SK-N-SH (cell line): ENCODE data around the gene PRPSAP2. TPM values are rescaled to one million over a fixed set of nuclear protein-coding genes. Genes with fewer than 3 reads are reported as not detected.

ENCODE experiments used
- CTCF ChIA-PET: fragments of 300-600, 350-600 bp; formaldehyde crosslinking; extraction: SDS; loops from one replicate; lab custom pipeline; 2021; lab: Yijun Ruan, JAX
- POLR2A ChIA-PET: fragments of 350-600 bp; sonication (Branson Sonifier 250); formaldehyde crosslinking; extraction: SDS; loops from one replicate; lab custom pipeline; 2020; ENCODE audit warnings: antibody characterized with exemption, inconsistent platforms; lab: Yijun Ruan, JAX
- DNase-seq: peaks from one replicate; pipeline ENCODE4 v3.0.0; 2012
- H2AFZ ChIP-seq: fragments of 200-600 bp; sonication (generic); 2 replicates; pipeline ENCODE4 v1.8.1; 2016; ENCODE audit warnings: antibody characterized with exemption, mild to moderate bottlenecking, low read depth
- H3F3A ChIP-seq: fragments of 200-600 bp; sonication (generic); replicated peaks from 2 replicates; pipeline ENCODE3; 2016; ENCODE audit warnings: antibody characterized with exemption, mild to moderate bottlenecking; ENCODE audit not compliant: insufficient read depth
- H3K27ac ChIP-seq, 2 experiments: fragments of 200-500 bp in 1 of 2; fragments of 200-600 bp in 1 of 2; sonication (Bioruptor generic) in 1 of 2; sonication (generic), shearing (Covaris generic) in 1 of 2; 2 replicates each; pipeline versions ENCODE4 v1.5.1 to v1.6.1; 2014 to 2016; ENCODE audit warnings: low read depth in 2 of 2, inconsistent platforms in 1 of 2, low read length in 1 of 2, mild to moderate bottlenecking in 1 of 2, mixed read lengths in 1 of 2
- H3K27me3 ChIP-seq: fragments of 200-600 bp; sonication (generic), shearing (Covaris generic); 2 replicates; pipeline ENCODE4 v1.6.1; 2016; ENCODE audit warnings: mixed run types; ENCODE audit not compliant: insufficient read depth
- H3K36me3 ChIP-seq, 2 experiments: fragments of 200-500 bp in 1 of 2; fragments of 200-600 bp in 1 of 2; sonication (Bioruptor generic) in 1 of 2; sonication (generic) in 1 of 2; replicated peaks in 1 of 2; 2 replicates each; pipeline versions ENCODE3 to v1.5.1; 2014 to 2016; ENCODE audit warnings: low read length in 1 of 2, mild to moderate bottlenecking in 1 of 2; ENCODE audit not compliant: insufficient read depth in 2 of 2, control insufficient read depth in 1 of 2
- H3K4me1 ChIP-seq, 2 experiments: fragments of 200-500 bp in 1 of 2; fragments of 200-600 bp in 1 of 2; sonication (Bioruptor generic) in 1 of 2; sonication (generic), shearing (Covaris generic) in 1 of 2; 2 replicates each; pipeline versions ENCODE4 v1.5.1 to v1.6.1; 2014 to 2016; ENCODE audit warnings: low read depth in 1 of 2, low read length in 1 of 2, mixed run types in 1 of 2; ENCODE audit not compliant: insufficient read depth in 2 of 2, control insufficient read depth in 1 of 2
- H3K4me2 ChIP-seq: fragments of 200-600 bp; sonication (generic), shearing (Covaris generic); 2 replicates; pipeline ENCODE4 v1.6.1; 2017; ENCODE audit warnings: mixed run types
- H3K4me3 ChIP-seq, 2 experiments: fragments of 200-500 bp in 1 of 2; fragments of 200-600 bp in 1 of 2; sonication (Bioruptor generic) in 1 of 2; sonication (generic), shearing (Covaris generic) in 1 of 2; 2 replicates each; pipeline versions ENCODE4 v1.5.1 to v1.8.1; 2014 to 2016; ENCODE audit warnings: low read depth in 2 of 2, inconsistent platforms in 1 of 2, low read length in 1 of 2, mild to moderate bottlenecking in 1 of 2, mixed read lengths in 1 of 2, moderate library complexity in 1 of 2
- H3K79me2 ChIP-seq: fragments of 200-600 bp; sonication (generic); 2 replicates; pipeline ENCODE4 v1.8.1; 2017; ENCODE audit warnings: mild to moderate bottlenecking; ENCODE audit not compliant: insufficient read depth
- H3K9ac ChIP-seq: fragments of 200-600 bp; sonication (generic); 2 replicates; pipeline ENCODE4 v1.6.1; 2017; ENCODE audit warnings: mixed run types
- H3K9me2 ChIP-seq: fragments of 200-600 bp; sonication (generic); 2 replicates; pipeline ENCODE4 v1.6.1; 2017; ENCODE audit warnings: mixed run types
- H3K9me3 ChIP-seq: fragments of 200-600 bp; sonication (generic); 2 replicates; pipeline ENCODE4 v1.6.1; 2017; ENCODE audit warnings: mixed run types, mild to moderate bottlenecking, moderate library complexity
- H4K20me1 ChIP-seq: fragments of 200-600 bp; sonication (generic); 2 replicates; pipeline ENCODE4 v1.6.1; 2017; ENCODE audit warnings: mild to moderate bottlenecking, mixed run types; ENCODE audit not compliant: insufficient read depth
- CHD2 ChIP-seq: fragments of 150-350 bp; IDR thresholded peaks from 2 replicates; pipeline ENCODE4 v1.6.1; 2018; ENCODE audit warnings: low read length; ENCODE audit not compliant: partially characterized antibody
- CTCF ChIP-seq: fragments of 200-600 bp; sonication (generic); IDR thresholded peaks from 2 replicates; pipeline ENCODE4 v1.6.1; 2017; ENCODE audit warnings: antibody characterized with exemption, mild to moderate bottlenecking, moderate library complexity
- FOXJ3 ChIP-seq: sonication (generic); formaldehyde crosslinking; IDR thresholded peaks from 2 replicates; pipeline ENCODE4 v1.5.1; 2020; ENCODE audit warnings: mild to moderate bottlenecking, missing genetic modification reagents
- GABPA ChIP-seq: IDR thresholded peaks from 2 replicates; pipeline ENCODE4 v1.4.0; 2012; ENCODE audit warnings: low read depth, mild to moderate bottlenecking
- GATA2 ChIP-seq: sonication (generic); formaldehyde crosslinking; IDR thresholded peaks from 2 replicates; pipeline ENCODE4 v1.5.0; 2020; ENCODE audit warnings: mild to moderate bottlenecking, missing genetic modification reagents
- IRF3 ChIP-seq: fragments of 150-350 bp; IDR thresholded peaks from 2 replicates; pipeline ENCODE4 v1.6.1; 2016; ENCODE audit warnings: mild to moderate bottlenecking, low read depth, low read length
- JUND ChIP-seq: IDR thresholded peaks from 2 replicates; pipeline ENCODE4 v1.4.0; 2012
- MEF2A ChIP-seq: IDR thresholded peaks from 2 replicates; pipeline ENCODE4 v1.4.0; 2012; ENCODE audit warnings: low read depth, borderline replicate concordance
- RAD21 ChIP-seq: IDR thresholded peaks from 2 replicates; pipeline ENCODE4 v1.6.1; 2012; ENCODE audit warnings: mild to moderate bottlenecking, low read length
- REST ChIP-seq: IDR thresholded peaks from 2 replicates; pipeline ENCODE4 v1.6.1; 2012; ENCODE audit warnings: mild to moderate bottlenecking, low read depth, low read length, moderate library complexity
- RFX5 ChIP-seq: IDR thresholded peaks from 2 replicates; pipeline ENCODE4 v1.6.1; 2012; ENCODE audit warnings: mild to moderate bottlenecking, improper control_type of control experiment, low read length
- SIN3A ChIP-seq: IDR thresholded peaks from 2 replicates; pipeline ENCODE4 v1.6.1; 2012; ENCODE audit warnings: low read depth, mild to moderate bottlenecking, low read length, moderate library complexity, borderline replicate concordance
- SMC3 ChIP-seq: IDR thresholded peaks from 2 replicates; pipeline ENCODE4 v1.6.1; 2012; ENCODE audit warnings: low read depth, low read length, improper control_type of control experiment
- TAF1 ChIP-seq: IDR thresholded peaks from 2 replicates; pipeline ENCODE4 v1.6.1; 2012; ENCODE audit warnings: low read depth, mild to moderate bottlenecking, low read length, moderate library complexity, borderline replicate concordance
- TCF12 ChIP-seq: IDR thresholded peaks from 2 replicates; pipeline ENCODE4 v1.4.0; 2012
- USF1 ChIP-seq: IDR thresholded peaks from 2 replicates; pipeline ENCODE4 v1.4.0; 2012; ENCODE audit warnings: low read depth, borderline replicate concordance
- ZBTB33 ChIP-seq: IDR thresholded peaks from 2 replicates; pipeline ENCODE4 v1.4.0; 2012; ENCODE audit warnings: low read depth, borderline replicate concordance
- WGBS: methylation state at CpG from one replicate; pipeline ENCODE4 v1.1.6; 2017; ENCODE audit warnings: low lambda C conversion rate; 5-methylcytosine and 5-hydroxymethylcytosine counted together
- polyA plus RNA-seq, 3 experiments: library from polyadenylated mRNA; depleted of rRNA; stranded (reverse); fragments of >200 nt; gene quantifications; 2 replicates each; pipeline ENCODE4 v1.2.3, GENCODE V29; 2012

Gene PRPSAP2
- polyA plus RNA-seq, 1 of the 3 experiments (the other 2 are of a cell fraction): 27.6 TPM

- H3K9ac ChIP-seq: no peak overlapping the region
- WGBS: 95% methylated on average over 5 of the region's 5 CpGs
- no peak overlapping the region for H2AFZ ChIP-seq
- DNase-seq: no peak
- no peak overlapping the region for H3K4me3 ChIP-seq
- peaks cover 10% of the 10 kb centered on the region; the same call in 1 of the 2 replicates for H3K79me2 ChIP-seq
- H3F3A ChIP-seq: no peaks in the 10 kb centered on the region
- no peaks in the 10 kb centered on the region for H3K9me3 ChIP-seq
- H3K4me1 ChIP-seq: no peaks in the 10 kb centered on the region
- no peaks in the 10 kb centered on the region for H3K9me2 ChIP-seq
- ChIA-PET CTCF (no interaction called here), POLR2A (no interaction called here)
- H3K36me3 ChIP-seq: peaks cover 2 to 28% of the 10 kb centered on the region in 2 experiments
- H4K20me1 ChIP-seq: no peaks in the 10 kb centered on the region
- H3K27ac ChIP-seq: no peak overlapping the region
- no peaks in the 10 kb centered on the region for H3K27me3 ChIP-seq
- H3K4me2 ChIP-seq: no peak overlapping the region
- TF ChIP-seq CTCF (no peak), ZBTB33 (no peak), IRF3 (no peak), SIN3A (no peak), MEF2A (no peak), RAD21 (no peak), GABPA (no peak), USF1 (no peak), JUND (no peak), TAF1 (no peak), RFX5 (no peak), FOXJ3 (CRISPR knock-in tag) (no peak), CHD2 (no peak), SMC3 (no peak), GATA2 (CRISPR knock-in tag) (no peak), REST (no peak), TCF12 (no peak)
Observed at GRCh38 chr17:18904482-18904881, 46.6 kb downstream of the PRPSAP2 start.
